ENCODE measurements around the gene SMYD5.

GRCh38 chr2:73173781-73174180, 40.3 kb upstream of the SMYD5 start:
- TF ChIP-seq, protein P1, sequence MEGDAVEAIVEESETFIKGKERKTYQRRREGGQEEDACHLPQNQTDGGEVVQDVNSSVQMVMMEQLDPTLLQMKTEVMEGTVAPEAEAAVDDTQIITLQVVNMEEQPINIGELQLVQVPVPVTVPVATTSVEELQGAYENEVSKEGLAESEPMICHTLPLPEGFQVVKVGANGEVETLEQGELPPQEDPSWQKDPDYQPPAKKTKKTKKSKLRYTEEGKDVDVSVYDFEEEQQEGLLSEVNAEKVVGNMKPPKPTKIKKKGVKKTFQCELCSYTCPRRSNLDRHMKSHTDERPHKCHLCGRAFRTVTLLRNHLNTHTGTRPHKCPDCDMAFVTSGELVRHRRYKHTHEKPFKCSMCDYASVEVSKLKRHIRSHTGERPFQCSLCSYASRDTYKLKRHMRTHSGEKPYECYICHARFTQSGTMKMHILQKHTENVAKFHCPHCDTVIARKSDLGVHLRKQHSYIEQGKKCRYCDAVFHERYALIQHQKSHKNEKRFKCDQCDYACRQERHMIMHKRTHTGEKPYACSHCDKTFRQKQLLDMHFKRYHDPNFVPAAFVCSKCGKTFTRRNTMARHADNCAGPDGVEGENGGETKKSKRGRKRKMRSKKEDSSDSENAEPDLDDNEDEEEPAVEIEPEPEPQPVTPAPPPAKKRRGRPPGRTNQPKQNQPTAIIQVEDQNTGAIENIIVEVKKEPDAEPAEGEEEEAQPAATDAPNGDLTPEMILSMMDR (IDR thresholded peaks at IDR 0.05; ENCODE audit: insufficient read depth, low read depth, low read length): no peak
- TF ChIP-seq EZH2 (IDR thresholded peaks at IDR 0.05; ENCODE audit: insufficient read depth, low read length): no peak

Data from astrocyte (in vitro differentiated cells and primary cell).